ENCODE results near the gene GMFB. TPM values are rescaled to one million over a fixed set of nuclear protein-coding genes. Genes with fewer than 3 reads are reported as not detected.

GMFB gene
- total RNA-seq, 1 experiment from 2014 or later = 94.2 TPM

DNA sequence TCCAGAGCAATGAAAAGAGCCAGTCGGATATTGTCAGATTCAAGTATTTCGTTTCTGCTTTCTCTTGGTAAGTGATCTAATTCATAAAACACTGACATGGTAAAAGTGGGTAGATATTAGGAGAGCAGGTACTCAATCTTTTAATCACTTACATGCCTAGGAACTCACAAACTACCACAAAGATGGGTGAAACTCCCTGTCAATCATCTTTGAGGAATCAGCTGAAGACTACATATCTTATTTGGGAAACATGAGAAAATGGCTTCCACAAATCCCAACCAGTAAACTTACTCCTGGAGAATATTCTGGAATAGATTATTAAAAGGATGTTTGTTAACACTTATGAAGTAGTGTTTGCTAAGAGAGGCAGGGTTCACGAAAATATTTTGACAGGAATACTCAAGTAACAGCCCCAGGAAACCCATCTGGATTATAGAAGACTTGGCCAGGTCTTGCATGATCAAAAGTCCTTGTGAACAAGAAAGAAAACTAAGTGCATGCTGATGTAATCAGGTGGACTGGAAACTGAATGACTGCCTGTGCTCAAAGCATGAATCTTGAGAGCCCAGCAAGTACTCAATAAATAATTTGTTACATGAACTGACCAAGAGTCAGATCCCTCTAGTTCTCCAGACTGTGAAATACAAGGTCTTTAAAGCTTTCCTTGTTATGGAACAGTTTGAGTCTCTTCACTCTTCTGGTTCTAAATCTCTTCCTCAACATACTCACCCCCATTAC lies 63.1 kb downstream of the GMFB start:
- DNase-seq (ENCODE audit: low read depth) = no peak

DNA sequence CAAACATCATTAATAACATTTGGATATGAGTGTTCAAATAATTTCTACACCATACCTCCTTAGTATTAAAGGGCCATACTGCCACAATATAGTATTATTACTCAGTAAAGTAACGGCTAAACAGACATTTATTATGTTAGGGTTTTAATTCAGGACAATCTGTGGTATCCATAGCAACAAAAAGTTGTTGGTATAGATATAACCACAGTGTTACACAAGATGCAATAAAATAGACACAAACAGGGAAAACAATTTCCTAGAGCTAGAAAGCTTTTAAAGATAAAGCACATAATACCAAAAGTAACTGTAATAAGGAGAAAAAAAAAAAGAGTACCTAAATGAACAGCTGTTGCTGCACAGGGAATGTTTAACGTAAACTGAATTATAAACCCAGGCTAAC lies 63.7 kb downstream of the GMFB start:
- DNase-seq (ENCODE audit: low read depth) = no peak

Other genes starting within 250 kb of the GMFB start
- 253 and 296 TPM in 2 replicates for gene CDKN3, start 92.0 kb downstream of the GMFB start, total RNA-seq (2014; rRNA removed; shearing (Covaris generic))
- gene CNIH1, start 47.6 kb downstream of the GMFB start, total RNA-seq (2014; rRNA removed; shearing (Covaris generic)) = 157 and 175 TPM in 2 replicates
- 11.9 and 19.6 TPM in 2 replicates for gene CGRRF1, start 20.9 kb upstream of the GMFB start, total RNA-seq (2014; rRNA removed; shearing (Covaris generic))
- gene SAMD4A, start 78.1 kb upstream of the GMFB start, total RNA-seq (2014; rRNA removed; shearing (Covaris generic)) = 8.6 and 10.1 TPM in 2 replicates